ENCODE results near the gene ZNF652.

DNA sequence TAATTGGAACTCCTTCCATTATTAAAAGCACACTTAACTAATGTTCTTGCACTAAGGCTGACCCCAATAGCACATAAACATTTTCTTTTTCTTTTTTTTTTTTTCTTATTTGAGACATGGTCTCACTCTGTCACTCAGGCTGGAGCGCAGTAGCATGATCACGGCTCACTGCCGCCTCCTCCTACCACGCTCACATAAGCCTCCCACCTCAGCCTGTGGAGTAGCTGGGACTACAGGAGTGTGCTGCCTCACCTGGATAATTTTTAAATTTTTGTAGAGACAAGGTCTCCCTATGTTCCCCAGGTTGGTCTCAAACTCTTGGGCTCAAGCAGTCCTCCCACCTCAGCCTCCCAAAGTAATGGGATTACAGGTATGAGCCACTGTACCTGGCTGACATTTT lies 1.2 kb upstream of the ZNF652 start:
- TF ChIP-seq CTCF (conservative IDR thresholded peaks at IDR 0.05; ENCODE audit: low read depth, low read length) (no peak), EZH2 (IDR thresholded peaks at IDR 0.05; ENCODE audit: low read length, unreplicated experiment) (no peak), EZH2phosphoT487 (IDR thresholded peaks at IDR 0.05; ENCODE audit: borderline replicate concordance, low read length) (no peak)
